Chondrocyte (in vitro differentiated cells): ENCODE results near the gene ERH. TPM values are rescaled to one million over a fixed set of nuclear protein-coding genes. Genes with fewer than 3 reads are reported as not detected.
A peak's percentile ranks its signal among the peaks of the same experiment; 100 is the strongest.

Experiments used
- DNase-seq: peaks from one replicate; pipeline ENCODE4 v3.0.0; 2021; ENCODE audit warnings: mixed read lengths, low spot score
- H3K27ac Mint-ChIP-seq: one replicate; pipeline ENCODE4 v1.8.0; 2021; ENCODE audit warnings: mild to moderate bottlenecking, moderate library complexity, mixed read lengths; ENCODE audit not compliant: unreplicated experiment
- H3K27me3 Mint-ChIP-seq: 2 replicates; pipeline ENCODE4 v1.8.0; 2021; ENCODE audit warnings: low read depth, mixed read lengths
- H3K36me3 Mint-ChIP-seq: 2 replicates; pipeline ENCODE4 v1.8.0; 2021; ENCODE audit warnings: low read depth, mixed read lengths
- H3K4me1 Mint-ChIP-seq: 2 replicates; pipeline ENCODE4 v1.8.0; 2021; ENCODE audit warnings: low read depth, mild to moderate bottlenecking, mixed read lengths
- H3K4me3 Mint-ChIP-seq: one replicate; pipeline ENCODE4 v1.8.0; 2021; ENCODE audit warnings: mild to moderate bottlenecking, moderate library complexity, mixed read lengths; ENCODE audit not compliant: unreplicated experiment
- H3K9me3 Mint-ChIP-seq: 2 replicates; pipeline ENCODE4 v1.8.0; 2021; ENCODE audit warnings: low read depth, mixed read lengths
- total RNA-seq: library from RNA; stranded (reverse); gene quantifications from 3 replicates; pipeline ENCODE4 v1.2.1, GENCODE V29; 2021
- TF ChIP-seq, protein P1 (sequence below): fragments of 200-600 bp; sonication (generic); IDR thresholded peaks from 2 replicates; pipeline ENCODE4 v1.5.0; 2021; ENCODE audit warnings: antibody characterized with exemption, mild to moderate bottlenecking, moderate library complexity

ERH gene
- total RNA-seq, 1 donor from 2014 or later, result 140 TPM

DNA sequence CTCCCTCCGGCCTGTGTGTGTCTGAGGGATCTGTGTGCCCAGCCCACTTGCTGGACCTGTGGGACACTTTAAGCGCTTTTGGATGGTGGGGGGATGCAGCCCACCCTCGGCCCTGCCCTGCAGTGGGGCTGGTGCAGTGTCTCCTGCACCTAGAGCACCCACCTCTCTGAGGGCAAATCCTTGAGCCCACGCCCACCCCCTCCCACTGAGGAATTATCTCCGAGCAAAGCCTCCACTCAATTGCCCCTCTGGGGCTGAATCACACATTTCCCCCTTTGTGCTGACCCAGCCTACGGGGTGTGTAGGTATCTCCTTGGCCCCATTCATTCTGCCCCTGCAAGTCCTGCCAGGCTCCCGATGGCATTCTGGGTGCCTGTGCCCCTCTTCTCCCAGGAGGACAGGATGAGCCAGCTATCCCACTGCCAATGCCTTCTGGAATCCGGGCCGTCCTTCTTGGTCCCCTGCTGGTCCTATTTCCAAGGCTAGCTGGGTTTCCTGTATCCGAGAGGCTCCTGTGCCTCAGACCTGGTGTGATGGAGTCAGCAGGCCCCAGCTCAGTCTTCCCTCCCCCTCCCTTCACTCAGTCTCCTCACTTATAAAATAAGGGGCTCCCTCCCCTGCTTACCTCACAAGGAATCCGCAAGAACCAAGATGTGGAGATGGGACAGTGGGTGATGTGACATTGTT is 48.9 kb downstream of the ERH start:
- DNase-seq, result no peak
- H3K36me3 Mint-ChIP-seq, result peaks cover 19% of the 10 kb centered on the region
- H3K27ac Mint-ChIP-seq, result no peak overlapping the region
- TF ChIP-seq, protein P1, sequence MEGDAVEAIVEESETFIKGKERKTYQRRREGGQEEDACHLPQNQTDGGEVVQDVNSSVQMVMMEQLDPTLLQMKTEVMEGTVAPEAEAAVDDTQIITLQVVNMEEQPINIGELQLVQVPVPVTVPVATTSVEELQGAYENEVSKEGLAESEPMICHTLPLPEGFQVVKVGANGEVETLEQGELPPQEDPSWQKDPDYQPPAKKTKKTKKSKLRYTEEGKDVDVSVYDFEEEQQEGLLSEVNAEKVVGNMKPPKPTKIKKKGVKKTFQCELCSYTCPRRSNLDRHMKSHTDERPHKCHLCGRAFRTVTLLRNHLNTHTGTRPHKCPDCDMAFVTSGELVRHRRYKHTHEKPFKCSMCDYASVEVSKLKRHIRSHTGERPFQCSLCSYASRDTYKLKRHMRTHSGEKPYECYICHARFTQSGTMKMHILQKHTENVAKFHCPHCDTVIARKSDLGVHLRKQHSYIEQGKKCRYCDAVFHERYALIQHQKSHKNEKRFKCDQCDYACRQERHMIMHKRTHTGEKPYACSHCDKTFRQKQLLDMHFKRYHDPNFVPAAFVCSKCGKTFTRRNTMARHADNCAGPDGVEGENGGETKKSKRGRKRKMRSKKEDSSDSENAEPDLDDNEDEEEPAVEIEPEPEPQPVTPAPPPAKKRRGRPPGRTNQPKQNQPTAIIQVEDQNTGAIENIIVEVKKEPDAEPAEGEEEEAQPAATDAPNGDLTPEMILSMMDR, result no peak
- no peak overlapping the region for H3K4me3 Mint-ChIP-seq
- H3K9me3 Mint-ChIP-seq, result no peaks in the 10 kb centered on the region
- peaks cover under 1% of the 10 kb centered on the region for H3K4me1 Mint-ChIP-seq
- no peaks in the 10 kb centered on the region for H3K27me3 Mint-ChIP-seq

DNA sequence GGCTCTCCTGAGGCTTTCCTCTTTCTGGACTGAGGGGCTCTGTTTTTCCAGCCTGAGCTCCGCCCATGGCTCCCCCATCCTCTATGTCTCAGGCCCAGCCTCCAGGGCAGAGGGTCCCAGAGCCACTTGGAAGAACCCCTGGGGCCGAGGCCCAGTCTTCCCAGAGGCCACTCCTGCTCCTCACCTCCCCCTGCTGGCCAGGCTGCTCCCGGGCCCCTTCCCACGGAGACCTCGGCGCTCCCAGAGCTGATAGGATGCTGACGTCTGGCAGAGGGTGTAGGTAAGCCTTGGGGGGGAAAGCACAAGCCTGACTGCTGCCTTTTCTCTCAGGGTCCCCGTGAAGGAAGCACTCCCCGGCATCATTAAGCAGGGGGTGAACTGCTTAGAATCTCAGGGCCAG is 51.4 kb downstream of the ERH start:
- DNase-seq, result no peak
- TF ChIP-seq, protein P1, result peak; percentile 78
- no peaks in the 10 kb centered on the region for H3K4me1 Mint-ChIP-seq
- no peak overlapping the region for H3K4me3 Mint-ChIP-seq
- peaks cover 13% of the 10 kb centered on the region for H3K36me3 Mint-ChIP-seq
- H3K9me3 Mint-ChIP-seq, result no peaks in the 10 kb centered on the region
- H3K27me3 Mint-ChIP-seq, result no peaks in the 10 kb centered on the region
- H3K27ac Mint-ChIP-seq, result no peak overlapping the region

DNA sequence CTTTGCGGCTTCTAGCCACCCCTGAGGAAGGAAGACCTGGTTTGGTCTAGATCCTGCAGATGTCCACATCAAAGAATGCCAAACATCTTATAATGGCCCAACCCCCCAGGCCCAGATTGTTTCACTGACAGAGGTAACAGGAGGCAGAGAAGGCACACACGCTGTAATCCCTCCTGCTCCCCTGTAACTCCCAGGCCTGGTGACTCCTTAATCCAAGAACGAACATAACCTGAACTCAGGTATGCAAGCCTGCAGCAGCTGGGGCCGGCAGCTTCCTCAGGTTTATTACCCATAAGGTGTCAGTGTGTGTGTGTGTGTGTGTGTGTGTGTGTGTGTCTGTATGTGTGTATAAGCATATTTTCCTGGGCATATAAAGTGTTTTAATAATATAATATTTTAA is 52.7 kb downstream of the ERH start:
- Mint-ChIP-seq H3K4me3 (no peak overlapping the region), H3K27ac (no peak overlapping the region)

DNA sequence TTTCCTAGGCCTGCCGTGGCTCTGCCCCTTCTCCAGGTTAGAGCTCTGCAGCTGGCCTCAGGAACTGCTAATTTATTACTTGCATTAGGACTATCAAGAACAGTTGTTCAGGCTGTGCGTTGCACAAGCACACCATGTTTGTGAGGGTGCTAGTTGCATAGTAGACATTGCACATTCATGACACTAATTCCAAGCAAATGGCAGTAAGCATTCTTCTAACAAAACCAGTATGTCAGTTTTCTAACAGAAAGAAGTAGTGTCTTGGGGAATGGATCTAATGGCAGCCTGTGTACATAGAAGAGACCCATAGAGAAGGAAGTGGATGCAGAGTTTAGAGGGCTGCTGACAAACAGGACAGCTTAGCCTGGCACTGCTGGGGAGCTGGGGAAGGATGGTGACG is 53.9 kb downstream of the ERH start:
- Mint-ChIP-seq H3K4me3 (no peak overlapping the region), H3K4me1 (no peaks in the 10 kb centered on the region), H3K27ac (no peak overlapping the region), H3K27me3 (no peaks in the 10 kb centered on the region), H3K9me3 (no peaks in the 10 kb centered on the region), H3K36me3 (peaks cover 9% of the 10 kb centered on the region)
- DNase-seq, result no peak
- TF ChIP-seq, protein P1, result no peak

More for the DNA sequence above, 52.7 kb downstream of the ERH start:
- Mint-ChIP-seq H3K9me3 (no peaks in the 10 kb centered on the region), H3K27me3 (no peaks in the 10 kb centered on the region), H3K4me1 (no peaks in the 10 kb centered on the region), H3K36me3 (peaks cover 15% of the 10 kb centered on the region)
- TF ChIP-seq, protein P1, result no peak
- no peak for DNase-seq

DNA sequence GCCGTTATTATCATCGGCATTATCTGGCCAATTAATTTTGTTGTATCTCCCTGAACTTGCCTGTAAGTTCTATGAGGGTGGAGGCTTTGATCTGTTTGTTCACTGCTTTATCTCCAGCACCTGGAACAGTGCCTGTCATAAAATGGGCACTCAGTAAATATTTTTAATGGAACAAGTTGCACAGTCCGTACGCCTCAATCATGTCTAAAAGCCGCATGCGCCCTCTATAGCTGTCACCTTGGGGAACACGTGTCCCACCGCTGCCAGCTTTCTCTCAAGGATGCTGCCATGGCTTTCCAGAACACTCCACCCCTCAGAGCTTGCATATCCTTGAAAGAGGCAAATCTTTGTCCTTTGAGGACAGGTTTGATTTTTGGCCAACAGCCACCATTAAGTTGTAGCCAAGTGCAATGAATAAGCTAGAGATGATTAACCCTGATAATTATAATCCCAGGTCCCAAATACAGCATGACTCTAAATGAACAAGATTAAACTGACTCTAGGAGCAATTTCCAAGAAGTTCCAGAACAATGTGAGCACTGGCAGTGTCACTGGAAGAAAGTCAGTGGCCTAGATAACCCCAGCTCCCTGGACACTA is 55.1 kb downstream of the ERH start:
- no peak overlapping the region for H3K27ac Mint-ChIP-seq
- no peaks in the 10 kb centered on the region for H3K9me3 Mint-ChIP-seq
- H3K4me1 Mint-ChIP-seq, result no peaks in the 10 kb centered on the region
- peaks cover 9% of the 10 kb centered on the region for H3K36me3 Mint-ChIP-seq
- no peak overlapping the region for H3K4me3 Mint-ChIP-seq
- TF ChIP-seq, protein P1, result no peak
- no peak for DNase-seq
- H3K27me3 Mint-ChIP-seq, result no peaks in the 10 kb centered on the region
